ENCODE results near the gene CSNK1G2.

CSNK1G2 gene

DNA sequence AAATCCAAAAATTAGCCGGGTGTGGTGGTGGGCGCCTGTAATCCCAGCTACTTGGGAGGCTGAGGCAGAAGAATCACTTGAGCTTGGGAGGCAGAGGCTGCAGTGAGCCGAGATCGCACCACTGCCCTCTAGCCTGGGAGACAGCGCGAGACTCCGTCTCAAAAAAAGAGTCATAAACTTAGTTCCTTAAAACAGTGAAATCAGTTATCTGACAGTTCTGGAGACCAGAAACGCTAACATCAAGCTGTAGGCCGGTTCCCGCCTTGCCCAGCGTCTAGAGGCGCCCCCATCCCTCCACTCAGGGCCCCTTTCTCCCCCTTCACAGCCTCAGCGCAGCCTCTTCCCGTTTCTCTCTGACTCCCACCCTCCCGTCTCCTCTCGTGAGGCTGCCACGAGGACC lies 23.8 kb upstream of the CSNK1G2 start:
- TF ChIP-seq, protein P1, sequence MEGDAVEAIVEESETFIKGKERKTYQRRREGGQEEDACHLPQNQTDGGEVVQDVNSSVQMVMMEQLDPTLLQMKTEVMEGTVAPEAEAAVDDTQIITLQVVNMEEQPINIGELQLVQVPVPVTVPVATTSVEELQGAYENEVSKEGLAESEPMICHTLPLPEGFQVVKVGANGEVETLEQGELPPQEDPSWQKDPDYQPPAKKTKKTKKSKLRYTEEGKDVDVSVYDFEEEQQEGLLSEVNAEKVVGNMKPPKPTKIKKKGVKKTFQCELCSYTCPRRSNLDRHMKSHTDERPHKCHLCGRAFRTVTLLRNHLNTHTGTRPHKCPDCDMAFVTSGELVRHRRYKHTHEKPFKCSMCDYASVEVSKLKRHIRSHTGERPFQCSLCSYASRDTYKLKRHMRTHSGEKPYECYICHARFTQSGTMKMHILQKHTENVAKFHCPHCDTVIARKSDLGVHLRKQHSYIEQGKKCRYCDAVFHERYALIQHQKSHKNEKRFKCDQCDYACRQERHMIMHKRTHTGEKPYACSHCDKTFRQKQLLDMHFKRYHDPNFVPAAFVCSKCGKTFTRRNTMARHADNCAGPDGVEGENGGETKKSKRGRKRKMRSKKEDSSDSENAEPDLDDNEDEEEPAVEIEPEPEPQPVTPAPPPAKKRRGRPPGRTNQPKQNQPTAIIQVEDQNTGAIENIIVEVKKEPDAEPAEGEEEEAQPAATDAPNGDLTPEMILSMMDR (conservative IDR thresholded peaks at IDR 0.05; ENCODE audit: low read depth, low read length), result no peak
- no peak overlapping the region for H3K4me3 ChIP-seq (ENCODE audit: low read length)
- DNase-seq (ENCODE audit: low read depth), result no peak

DNA sequence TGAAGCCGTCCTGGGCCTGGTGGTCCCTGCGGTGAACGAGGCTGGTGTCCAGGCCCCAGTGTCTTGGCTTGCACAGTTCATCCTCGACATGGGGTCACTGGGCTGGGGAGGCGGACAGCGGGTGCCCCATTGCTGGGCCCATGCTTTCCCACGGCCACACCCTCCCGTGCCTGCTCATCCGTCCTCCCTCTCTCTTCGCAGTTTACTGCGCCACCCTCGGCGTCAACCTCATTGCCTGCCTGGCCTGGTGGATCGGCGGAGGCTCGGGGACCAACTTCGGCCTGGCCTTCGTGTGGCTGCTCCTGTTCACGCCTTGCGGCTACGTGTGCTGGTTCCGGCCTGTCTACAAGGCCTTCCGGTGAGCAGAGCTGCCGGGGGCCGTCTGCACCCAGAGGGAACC lies 23.0 kb upstream of the CSNK1G2 start:
- DNase-seq (ENCODE audit: low read depth), result no peak
- TF ChIP-seq, protein P1 (conservative IDR thresholded peaks at IDR 0.05; ENCODE audit: low read depth, low read length), result no peak
- no peak overlapping the region for H3K4me3 ChIP-seq (ENCODE audit: low read length)

DNA sequence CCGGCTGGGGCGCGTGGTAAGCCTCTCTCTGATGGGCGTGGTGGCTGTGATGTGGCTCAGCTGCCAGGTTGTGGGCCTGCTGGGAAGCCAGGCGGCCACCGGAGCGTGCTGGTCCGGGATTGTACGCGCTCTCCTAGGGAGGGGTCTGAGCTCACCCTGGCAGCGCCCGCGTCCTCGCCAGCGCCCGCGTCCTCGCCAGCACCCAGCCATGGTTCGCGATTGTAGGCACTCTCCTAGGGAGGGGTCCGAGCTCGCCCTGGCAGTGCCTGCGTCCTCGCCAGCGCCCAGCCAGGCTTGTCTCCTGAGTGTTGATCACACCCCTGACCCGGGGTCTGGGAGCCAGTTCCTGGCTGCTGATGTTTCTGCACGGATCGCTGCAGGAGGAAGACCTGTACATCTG lies 22.0 kb upstream of the CSNK1G2 start:
- TF ChIP-seq, protein P1 (conservative IDR thresholded peaks at IDR 0.05; ENCODE audit: low read depth, low read length), result no peak
- no peak overlapping the region for H3K4me3 ChIP-seq (ENCODE audit: low read length)
- no peak for DNase-seq (ENCODE audit: low read depth)

- no peak for DNase-seq (ENCODE audit: low read depth)
- H3K4me3 ChIP-seq (ENCODE audit: low read length), result no peak overlapping the region
- TF ChIP-seq, protein P1 (conservative IDR thresholded peaks at IDR 0.05; ENCODE audit: low read depth, low read length), result no peak
Measured at GRCh38 chr19:1920644-1921043, 20.3 kb upstream of the CSNK1G2 start.

DNA sequence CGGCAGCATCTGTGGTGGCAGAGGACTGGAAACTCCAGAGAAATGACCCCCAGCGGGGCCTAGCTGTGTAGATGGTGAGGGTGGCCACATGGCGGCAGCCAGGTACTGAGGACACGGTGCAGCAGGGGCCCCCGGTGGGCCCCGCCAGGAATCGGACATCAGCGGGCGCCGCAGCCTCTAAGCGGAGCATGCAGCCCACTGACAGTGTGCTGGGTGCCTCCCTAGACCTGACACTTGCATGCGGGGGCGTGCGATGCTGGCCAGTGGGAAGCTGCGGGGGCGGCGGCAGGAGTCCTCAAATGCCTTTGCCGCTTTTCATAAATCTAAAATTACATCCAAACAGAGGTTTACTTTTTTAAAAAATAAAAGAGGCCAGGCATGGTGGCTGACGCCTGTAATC lies 19.6 kb upstream of the CSNK1G2 start:
- TF ChIP-seq, protein P1 (conservative IDR thresholded peaks at IDR 0.05; ENCODE audit: low read depth, low read length), result no peak
- no peak overlapping the region for H3K4me3 ChIP-seq (ENCODE audit: low read length)
- no peak for DNase-seq (ENCODE audit: low read depth)

- no peak for DNase-seq (ENCODE audit: low read depth)
- TF ChIP-seq, protein P1 (conservative IDR thresholded peaks at IDR 0.05; ENCODE audit: low read depth, low read length), result no peak
- H3K4me3 ChIP-seq (ENCODE audit: low read length), result no peak overlapping the region
Measured at GRCh38 chr19:1921825-1922224, 19.1 kb upstream of the CSNK1G2 start.

- no peak for DNase-seq (ENCODE audit: low read depth)
- TF ChIP-seq, protein P1 (conservative IDR thresholded peaks at IDR 0.05; ENCODE audit: low read depth, low read length), result no peak
- no peak overlapping the region for H3K4me3 ChIP-seq (ENCODE audit: low read length)
Measured at GRCh38 chr19:1922803-1923202, 18.2 kb upstream of the CSNK1G2 start.

All from retinal pigment epithelial cell (primary cell).